NOMO-1 (cell line): ENCODE data around the gene F10.
A peak's percentile ranks its signal among the peaks of the same experiment; 100 is the strongest.
"Not testable (repeated sequence)": the region's sequence is repeated elsewhere in the genome, so short reads cannot be mapped to it uniquely, and the experiment has no call there.

ENCODE experiments used
- DNase-seq, 2 experiments: peaks; one replicate each; lab custom pipeline; 2025; ENCODE audit not compliant: unreplicated experiment in 2 of 2; lab: John Stamatoyannopoulos, UW

The F10 gene

DNA sequence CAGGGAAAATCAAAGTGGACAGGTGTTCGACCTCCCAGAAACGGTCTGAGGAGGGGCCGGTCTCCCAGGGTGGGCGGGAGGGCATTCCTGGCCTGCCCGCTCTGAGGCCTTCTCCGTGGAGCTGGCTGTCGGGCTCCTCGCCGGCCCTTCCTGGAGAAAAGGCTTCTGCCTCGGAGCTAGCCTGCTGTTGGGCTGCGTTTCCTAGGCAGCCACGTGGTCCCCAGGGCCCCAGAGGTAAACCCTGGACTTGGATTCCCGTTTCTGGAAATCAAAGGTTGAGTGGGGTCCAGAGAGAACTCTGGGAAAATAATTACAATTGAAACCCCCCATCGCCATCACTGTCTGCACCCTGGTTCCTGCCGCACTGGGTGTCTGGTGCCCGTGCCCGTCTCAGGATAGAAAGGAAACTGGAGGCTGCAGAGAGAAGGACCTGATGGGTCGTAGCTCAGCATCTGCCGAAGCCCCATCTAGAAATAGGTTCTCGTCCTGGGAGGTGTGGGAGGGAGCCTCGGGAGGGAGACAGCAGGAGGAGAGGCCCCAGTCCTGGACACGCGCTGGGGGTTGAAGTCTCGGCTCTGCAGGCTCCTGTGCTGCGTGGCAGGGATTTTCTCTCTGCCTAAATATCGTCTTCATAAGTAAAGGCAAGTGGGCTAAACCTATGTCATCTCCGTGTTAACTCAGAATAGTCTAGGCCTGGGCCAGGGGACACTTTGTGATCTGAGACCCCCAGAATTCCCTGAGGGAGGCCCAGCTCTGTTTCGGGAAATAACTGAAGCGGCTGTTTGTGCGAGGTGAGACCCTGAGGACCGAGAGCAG is 28.2 kb downstream of the F10 start:
- no peak for DNase-seq

DNA sequence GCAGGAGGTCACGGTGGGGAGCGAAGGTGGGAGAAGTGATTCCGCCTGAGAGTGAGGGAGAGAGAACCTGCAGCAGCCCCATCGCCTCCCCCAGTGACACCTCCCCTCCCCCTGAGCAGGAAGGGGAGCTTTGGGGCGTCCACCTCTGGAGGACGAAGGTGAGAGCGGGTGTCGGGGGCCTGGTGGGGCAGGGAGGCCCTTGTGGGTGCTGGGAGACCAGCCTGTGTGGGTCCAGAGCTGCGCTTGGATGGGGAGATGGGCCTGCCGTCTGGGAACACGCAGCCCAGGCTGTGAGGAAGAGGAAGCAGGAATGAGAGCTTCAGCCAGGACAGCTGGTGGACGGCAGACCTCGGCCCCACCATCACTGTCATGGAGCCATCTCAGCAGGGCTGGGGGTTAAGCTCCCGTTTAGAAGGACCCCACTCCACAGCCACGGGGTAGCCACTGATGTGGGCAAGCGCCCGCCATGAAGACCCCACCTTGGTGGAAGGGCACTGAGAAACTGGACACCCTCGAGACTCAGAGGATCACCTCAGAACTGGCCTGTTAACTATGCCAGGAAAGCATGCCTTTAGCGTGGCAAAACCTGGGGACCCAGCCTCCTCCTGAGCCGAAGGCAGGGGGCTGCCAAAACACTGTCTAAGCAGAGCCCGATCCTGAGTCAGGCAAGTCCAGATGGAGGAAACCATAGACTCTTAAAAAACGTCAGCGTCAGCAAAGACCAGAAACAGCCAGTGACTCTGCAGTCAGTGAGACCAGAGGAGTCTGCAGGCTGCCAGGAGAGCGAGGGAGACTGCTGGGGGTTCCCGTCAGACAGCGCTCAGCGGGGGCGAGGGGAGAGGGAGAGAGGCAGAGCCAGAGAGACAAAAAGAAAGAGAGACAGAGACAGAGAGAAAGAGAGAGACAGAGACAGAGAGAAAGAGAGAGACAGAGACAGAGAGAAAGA is 29.4 kb downstream of the F10 start:
- DNase-seq = no peak

DNA sequence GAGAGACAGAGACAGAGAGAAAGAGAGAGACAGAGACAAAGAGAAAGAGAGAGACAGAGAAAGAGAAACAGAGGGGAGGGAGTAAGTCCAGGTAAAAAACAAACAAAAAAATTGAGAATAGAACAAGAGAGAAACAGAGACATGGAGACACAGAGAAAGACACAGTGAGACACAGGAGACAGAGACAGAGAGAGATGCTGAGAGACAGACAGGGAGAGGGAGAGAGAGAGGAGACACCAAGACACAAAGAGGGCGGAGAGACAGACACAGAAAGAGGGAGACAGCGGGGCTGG is 30.0 kb downstream of the F10 start:
- no peak for DNase-seq

DNA sequence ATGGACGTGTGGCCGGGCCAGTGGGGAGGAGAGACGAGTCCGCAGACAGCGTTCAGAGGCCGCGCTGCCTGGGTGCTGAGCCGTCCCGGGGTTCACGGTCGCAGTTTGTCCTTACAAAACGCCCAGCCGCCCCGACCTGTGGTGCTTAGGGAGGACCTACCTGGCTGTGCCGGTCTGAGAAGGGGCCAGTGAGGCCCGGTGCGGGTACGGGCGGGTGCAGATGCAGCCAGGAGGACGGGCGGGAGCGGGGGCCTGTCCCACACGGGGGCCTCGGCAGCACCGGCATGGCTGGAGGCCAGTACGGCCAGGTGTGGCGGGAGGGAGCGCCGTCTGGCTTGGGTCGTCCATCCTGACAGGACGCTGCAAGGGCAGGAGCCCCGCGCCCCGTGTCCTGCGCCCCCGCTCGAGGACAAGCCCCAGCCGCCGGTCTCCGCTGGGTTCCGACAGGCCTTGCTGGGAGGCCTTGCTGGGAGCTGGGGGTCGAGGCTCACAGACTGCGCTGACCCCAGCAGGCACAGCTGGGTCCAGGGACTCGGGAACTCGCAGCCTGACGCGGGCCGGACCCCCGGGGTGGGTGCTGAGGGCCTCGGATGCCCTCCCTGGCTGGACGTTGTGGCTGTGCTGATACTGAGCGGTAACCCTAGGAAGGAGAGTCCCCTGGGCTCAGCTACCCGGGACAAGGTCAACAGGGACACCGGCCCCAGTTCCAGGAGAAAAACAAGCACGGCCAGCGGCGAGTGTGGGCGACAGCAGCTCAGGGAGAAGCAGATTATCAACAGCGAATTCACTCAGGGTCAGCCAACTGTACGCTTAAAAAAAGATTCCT is 30.6 kb downstream of the F10 start:
- DNase-seq = no peak

DNA sequence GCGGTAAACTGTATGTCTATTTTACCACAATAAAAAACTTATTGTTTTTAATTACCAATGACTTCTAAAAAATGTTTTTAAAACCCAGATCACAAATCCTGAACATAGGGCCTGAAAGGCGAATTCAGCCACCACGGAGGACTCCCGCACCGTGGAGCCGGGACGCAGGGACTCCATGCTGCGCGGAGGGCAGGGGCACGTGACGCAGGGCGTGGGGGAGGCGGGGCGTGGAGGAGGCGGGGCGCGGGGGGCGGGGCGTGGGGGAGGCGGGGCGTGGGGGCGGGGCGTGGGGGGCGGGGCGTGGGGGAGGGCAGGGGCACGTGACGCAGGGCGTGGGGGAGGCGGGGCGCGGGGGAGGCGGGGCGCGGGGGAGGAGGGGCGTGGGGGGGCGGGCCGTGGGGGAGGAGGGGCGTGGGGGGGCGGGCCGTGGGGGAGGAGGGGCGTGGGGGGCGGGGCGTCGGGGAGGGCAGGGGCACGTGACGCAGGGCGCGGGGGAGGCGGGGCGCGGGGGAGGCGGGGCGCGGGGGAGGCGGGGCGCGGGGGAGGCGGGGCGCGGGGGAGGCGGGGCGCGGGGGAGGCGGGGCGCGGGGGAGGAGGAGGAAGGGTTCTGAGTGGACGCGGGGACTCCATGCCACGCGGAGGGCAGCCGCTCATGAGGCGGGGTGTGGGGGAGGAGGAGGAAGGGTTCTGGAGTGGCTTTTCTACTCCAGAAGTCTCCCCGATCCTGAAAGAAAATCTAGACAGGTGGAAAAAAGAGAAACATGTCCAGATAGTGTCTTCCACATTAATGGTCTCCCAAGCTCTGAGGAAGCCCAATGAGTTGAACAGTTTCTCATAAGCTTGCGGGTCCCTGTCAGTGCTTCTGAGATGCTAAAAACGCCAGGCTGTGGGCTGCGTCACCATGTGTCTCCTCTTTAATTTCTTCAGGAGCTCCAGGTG is 31.5 kb downstream of the F10 start:
- DNase-seq = peak; percentile 22 to 58

DNA sequence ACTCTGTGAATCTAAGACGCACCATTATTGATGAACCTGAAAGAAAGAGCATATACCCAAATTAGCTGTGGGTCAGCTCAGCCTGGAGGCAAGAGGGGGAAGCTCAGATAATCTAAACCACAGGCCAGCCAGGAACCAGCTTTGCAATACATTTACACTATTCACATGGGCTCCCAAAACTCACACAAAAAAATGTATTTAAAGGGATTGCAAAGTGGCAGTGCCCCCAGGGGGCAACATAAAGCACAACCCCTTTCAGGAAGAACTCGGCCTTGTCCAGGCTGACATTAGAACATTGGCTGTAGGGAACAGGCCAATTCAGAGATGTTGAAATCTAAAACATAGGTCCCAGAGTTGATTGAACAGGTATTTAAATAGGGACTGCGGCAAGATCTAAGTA is 32.6 kb downstream of the F10 start:
- DNase-seq = peak in 1 of 2 experiments; percentile 2

DNA sequence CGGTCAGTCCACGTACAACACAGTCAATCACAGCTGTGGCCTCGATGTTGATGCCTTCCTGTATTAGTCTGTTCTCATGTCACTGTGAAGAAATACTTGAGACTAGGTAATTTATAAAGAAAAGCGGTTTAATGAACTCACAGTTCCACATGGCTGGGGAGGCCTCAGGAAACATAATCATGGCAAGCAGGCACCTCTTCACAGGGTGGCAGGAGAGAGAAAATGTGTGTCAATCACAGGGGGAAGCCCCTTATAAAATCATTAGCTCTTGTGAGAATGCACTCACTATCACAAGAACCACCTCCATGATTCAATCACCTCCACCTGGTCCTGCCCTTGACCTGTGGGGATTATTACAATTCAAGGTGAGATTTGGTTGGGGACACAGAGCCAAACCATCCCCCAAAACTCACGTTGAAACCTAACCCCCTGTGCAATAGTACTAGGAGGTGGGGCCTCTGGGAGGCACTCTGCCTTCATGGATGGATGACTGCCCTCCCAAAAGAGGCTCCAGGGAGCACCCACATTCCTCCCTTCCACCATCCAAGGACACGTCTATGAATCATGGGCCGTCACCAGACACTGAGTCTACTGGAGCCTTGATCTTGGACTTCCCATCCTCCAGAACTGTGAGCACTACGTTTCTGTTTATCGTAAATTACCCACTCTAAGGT is 33.5 kb downstream of the F10 start:
- no peak for DNase-seq

DNA sequence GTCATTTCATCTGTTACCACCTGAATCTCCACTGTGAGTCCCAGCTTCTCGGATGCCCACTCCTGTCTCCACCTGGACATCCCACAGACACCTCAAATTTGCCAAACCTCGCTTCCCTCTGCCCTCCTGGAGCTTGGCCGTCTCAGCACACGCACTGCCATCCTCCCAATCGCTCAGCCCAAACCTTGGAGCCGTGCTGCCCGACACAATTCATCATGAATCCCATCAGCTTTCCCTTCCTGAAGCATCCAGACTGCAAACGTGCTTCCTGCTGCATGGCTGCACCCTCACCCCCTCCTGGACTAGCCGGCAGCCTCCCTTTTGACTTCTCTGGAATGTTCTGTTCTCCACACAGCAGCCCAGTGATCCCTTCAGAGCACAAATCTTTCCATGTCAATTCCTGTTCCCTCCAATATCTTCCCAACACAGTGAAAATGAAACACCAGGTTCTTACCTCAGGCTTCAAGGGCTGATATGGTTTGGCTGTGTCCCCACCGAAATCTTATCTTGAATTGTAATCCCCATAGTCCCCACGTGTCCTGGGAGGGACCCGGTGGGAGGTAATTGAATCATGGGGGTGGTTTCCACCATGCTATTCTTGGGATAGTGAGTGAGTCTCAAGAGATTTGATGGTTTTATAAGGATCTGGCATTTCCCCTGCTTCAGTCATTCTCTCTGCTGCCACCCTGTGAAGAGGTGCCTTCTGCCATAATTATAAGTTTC is 34.8 kb downstream of the F10 start:
- no peak for DNase-seq

DNA sequence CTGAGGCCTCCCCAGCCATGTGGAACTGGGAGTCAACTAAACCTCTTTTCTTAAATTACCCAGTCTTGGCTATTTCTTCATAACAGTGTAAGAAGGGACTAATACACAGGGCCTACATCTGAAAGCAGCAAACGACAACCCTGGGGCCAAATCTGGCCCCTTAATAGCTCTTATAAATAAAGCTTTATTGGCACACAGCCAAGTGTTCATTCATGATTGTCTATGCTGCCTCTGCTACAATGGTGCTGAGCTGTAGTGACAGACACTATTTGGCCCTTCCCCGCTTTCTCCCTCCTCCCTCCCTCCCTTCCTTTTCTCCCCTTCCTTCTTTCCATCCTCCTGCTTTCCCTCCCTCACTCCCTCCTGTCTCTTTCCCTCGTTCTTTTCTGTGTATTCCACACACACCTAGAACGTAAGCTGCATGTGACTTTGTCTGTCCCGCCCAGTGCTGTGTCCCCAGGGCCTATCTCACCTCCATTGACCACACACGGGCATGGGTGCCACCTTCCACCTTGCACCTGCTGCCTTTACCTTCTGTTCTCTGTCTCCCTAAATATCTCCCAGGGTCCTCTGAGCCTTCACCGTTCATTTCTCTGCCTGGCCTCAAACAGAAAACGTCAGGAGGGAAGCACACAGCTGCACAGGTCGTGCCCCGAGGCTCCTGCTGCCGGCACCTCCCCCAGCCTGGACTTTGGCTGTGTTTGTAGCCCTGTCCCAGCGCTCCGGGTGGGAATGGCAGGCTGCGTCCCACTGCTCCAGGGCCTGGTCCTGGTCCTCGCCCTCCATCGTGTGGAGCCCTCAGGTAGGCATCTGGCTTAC is 35.5 kb downstream of the F10 start, which contains the start of gene PROZ:
PROZ (plus strand) TSS at position 720 of the 819 bp plus-strand sequence; CDS start at position 733, 13 bp downstream.
- DNase-seq = no peak

DNA sequence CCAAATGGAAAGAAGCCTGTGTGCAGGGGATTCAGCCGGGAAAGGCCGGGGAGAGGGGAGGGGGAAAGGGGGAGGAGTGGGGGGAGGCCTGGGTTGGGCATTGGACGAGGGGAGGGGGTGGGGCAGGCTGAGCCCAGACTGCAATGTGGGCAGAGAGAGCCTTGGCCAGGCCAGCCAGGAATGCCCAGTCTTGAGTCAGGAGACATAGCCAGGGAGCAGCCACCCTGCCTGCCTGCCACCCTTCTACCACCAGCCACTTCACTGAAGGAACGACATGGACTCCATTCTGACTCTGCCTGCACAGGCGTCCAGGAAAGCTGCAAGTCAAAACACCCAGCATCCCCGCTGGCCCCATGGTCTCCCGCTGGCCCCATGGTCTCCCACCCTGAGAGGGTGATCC is 36.3 kb downstream of the F10 start:
- no peak for DNase-seq

DNA sequence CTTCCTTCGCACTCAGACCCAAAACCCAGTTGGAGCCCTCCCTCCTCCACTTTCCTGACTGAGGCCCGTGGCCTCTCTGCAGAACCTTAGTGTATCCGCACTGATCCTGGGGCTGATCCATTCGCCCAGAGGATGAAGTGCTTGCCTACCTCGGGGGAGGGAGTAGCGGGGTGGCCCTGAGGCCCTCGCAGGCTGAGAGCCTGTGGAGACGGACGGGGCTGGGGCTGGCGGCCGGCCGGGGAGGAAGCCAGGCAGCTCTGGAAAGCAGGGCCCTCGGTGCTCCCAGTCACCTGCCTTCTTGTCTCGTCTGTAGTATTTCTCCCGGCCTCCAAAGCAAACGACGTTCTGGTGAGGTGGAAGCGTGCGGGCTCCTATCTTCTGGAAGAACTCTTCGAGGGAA is 37.1 kb downstream of the F10 start:
- no peak for DNase-seq

DNA sequence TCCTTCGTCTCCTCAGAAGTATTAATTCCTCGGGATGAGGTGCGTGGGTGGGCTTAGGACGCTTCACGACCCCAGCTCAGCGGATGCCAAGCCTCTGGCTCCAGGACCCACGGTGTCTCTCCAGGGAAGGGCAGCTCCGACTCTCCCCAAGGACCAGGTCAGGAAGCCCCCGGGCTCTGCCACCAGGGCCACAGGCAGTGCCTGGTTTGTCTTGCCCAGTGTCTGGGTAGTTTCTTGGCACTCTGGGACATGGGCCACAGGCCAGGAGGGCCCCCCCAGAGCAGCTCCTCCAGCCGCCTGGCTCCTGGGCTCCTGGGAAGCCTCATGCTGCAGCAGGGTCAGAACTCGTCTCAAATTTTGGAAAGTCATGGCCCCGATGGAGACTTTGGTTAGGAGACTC is 38.4 kb downstream of the F10 start:
- DNase-seq = no peak

DNA sequence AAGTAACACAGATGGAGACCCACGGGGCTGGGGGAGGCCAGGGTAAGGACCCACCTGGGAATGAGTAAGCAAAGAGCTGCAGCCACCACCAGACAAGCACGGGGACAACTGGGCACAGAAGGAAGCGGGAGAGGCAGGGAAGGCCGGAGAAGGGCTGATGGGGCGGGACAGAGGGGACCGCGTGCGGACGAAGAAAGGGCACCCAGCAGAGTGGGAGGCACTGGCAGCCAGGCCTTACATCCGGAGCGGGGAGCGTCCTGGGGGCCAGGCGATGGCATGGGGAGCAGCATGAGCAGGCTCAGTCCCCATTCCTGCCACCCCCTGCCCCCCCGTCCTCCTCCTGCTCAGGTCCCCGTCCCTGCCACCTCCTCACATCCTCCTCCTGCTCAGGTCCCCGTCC is 38.8 kb downstream of the F10 start:
- DNase-seq = no peak

DNA sequence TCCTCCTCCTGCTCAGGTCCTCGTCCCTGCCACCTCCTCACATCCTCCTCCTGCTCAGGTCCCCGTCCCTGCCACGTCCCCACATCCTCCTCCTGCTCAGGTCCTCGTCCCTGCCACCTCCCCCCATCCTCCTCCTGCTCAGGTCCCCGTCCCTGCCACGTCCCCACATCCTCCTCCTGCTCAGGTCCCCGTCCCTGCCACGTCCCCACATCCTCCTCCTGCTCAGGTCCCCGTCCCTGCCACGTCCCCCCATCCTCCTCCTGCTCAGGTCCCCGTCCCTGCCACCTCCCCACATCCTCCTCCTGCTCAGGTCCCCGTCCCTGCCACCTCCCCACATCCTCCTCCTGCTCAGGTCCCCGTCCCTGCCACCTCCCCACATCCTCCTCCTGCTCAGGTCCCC is 39.4 kb downstream of the F10 start:
- not testable (repeated sequence) for DNase-seq

DNA sequence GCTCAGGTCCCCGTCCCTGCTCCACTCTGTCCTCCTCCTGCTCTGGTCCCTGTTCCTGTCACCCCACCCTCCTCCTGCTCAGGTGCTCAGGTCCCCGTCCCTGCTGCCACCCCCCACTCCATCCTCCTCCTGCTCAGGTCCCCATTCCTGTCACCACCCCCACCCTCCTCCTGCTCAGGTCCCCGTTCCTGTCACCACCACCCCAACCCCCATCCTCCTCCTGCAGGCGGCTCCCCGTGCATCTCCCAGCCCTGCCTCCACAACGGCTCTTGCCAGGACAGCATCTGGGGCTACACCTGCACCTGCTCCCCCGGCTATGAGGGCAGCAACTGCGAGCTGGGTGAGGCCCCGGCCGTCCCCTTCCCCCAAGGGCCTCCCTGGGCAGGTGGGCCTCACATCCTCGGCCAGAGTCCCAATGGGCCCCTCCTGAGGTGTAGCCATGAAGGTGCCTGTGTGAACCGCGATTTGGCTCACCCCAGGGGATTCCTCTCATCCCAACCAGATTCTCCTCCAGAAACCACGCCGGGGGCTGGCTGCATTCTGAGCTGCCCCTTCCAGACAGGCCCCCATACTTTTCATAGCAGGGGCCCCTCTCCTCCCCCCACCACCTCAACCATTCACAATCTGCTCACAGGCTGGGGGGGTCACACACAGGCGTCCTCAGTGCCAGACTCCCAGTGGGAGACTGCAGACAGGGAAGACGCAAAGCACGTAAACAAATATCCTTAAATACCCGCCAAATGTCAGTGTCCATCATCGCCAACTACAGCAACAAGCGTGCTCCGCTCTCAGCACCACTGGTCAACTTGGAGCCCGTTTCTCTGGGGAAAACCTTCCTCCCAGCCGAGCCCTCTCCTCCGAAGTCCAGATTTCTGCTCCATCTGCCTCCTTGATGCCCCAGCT is 40.4 kb downstream of the F10 start:
- DNase-seq = no peak

DNA sequence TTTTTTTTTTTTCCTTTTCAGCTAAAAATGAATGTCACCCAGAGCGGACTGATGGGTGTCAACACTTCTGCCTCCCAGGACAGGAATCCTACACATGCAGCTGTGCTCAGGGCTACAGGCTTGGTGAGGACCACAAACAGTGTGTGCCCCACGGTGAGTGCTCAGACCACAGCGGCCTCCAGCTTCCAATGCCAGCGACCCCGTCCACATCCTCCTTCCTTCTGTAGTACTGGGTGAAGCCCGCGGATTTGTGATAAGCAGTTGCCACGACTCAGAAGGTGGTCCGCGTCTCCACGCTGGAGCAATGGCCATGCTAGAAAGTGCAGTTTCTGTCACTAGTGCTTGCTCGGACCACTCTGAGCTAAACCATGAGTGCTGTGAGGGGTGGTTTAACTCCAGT is 41.9 kb downstream of the F10 start:
- no peak for DNase-seq

DNA sequence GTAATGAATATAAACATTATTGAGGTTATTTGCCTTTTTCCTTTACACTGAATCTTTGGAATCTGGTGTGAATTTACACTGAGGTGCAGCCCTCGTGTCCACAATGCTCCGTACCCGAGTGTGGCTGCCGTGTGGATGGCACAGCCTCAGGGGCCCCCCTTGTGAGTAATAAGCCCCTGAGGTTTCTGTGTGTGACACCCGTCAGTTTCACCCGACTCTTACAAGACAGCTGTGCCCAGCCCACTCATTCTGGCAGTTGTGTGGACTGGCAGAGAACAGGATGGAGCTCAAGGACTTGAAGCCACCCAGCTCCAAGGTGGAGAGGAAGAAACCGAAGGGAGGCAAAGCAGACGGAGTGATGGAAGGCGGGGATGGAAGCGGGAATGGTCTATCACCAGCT is 43.7 kb downstream of the F10 start:
- no peak for DNase-seq
